ENCODE measurements around the gene HSD17B7.

DNA sequence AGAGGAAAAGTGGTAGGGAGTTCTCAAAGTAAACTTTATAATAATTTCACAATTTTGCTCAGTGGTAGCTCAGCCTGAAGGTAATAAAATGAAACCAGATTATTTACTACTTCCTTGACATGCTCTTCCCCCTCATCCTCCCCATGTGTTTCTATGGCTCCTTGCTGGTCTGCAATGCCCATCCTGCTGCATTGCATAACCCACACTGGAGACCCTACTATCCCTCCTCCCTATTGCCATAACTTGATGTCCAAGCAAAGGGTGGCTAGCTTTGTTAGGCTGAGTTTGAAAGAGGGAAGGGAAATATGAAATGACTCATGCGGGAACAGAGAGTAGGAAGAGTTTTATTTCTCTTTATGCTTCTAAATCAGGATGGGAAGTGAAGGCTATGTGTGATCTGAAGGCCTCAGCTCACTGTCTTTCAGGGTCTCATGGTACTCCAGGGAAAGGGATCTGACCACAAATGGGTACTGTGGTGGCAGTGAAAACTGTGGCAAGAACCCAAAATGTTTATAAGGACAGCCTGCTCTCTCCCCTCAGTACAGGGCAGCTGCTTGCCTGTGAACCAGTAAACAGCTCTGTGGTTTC is 36.4 kb upstream of the HSD17B7 start:
- no peak for TF ChIP-seq EGR1 (IDR thresholded peaks at IDR 0.05)
- no peak for TF ChIP-seq YY1 (IDR thresholded peaks at IDR 0.05; ENCODE audit: low read depth)

All from Ishikawa (cell line).